ENCODE data around the gene EIF4G3. TPM values are rescaled to one million over a fixed set of nuclear protein-coding genes. Genes with fewer than 3 reads are reported as not detected.

EIF4G3 gene
- total and polyA plus RNA-seq, 2 of the 8 experiments (the other 6 are each of a cell fraction or from before 2014, with no cell fraction given) = 47.5 to 66.6 TPM

- no peak overlapping the region for H4K91ac ChIP-seq (replicated peaks; ENCODE audit: insufficient read length, low read length)
- no peak overlapping the region for H2BK20ac ChIP-seq (ENCODE audit: low read length)
- no peak for FAIRE-seq
- no peak overlapping the region for H2AK5ac ChIP-seq (ENCODE audit: low read depth, low read length)
- no peak overlapping the region for H2AFZ ChIP-seq (ENCODE audit: low read length)
- H3K23me2 ChIP-seq (ENCODE audit: low read depth, low read length) = no peaks in the 10 kb centered on the region
- H3K9me3 ChIP-seq (ENCODE audit: insufficient read depth in 2 of 2, low read depth in 1 of 2, low read length in 1 of 2) = no peaks in the 10 kb centered on the region
- no peak overlapping the region for H4K5ac ChIP-seq (ENCODE audit: insufficient read length, low read depth, low read length)
- H4K20me1 ChIP-seq (replicated peaks in 1 of 2; ENCODE audit: control insufficient read depth in 1 of 2, insufficient read depth in 2 of 2, low read length in 2 of 2) = peaks cover 0 to 5% of the 10 kb centered on the region in 2 experiments
- no peaks in the 10 kb centered on the region for H3K4me1 ChIP-seq (replicated peaks in 1 of 4; ENCODE audit: control insufficient read depth in 3 of 4, insufficient read depth in 4 of 4, low read length in 3 of 4)
- H3K56ac ChIP-seq (replicated peaks; ENCODE audit: insufficient read length, low read depth, low read length) = no peak overlapping the region
- no peak overlapping the region for H2BK15ac ChIP-seq (ENCODE audit: low read length)
- no peak for DNase-seq (ENCODE audit: low read depth in 1 of 2, low spot score in 2 of 2)
- no peak overlapping the region for H3K4ac ChIP-seq (replicated peaks; ENCODE audit: insufficient read length, low read depth, low read length)
- H3K79me2 ChIP-seq (ENCODE audit: control insufficient read depth in 1 of 2, insufficient read depth in 2 of 2, low read length in 2 of 2) = peaks cover 0 to 72% of the 10 kb centered on the region in 2 experiments; a peak in 2 of 4 replicates
- H2BK12ac ChIP-seq (ENCODE audit: low read depth, low read length) = no peak overlapping the region
- WGBS, 2 experiments (ENCODE audit: extremely low coverage in 1 of 2, insufficient coverage in 1 of 2, insufficient read length in 1 of 2, insufficient replicate concordance in 2 of 2, low coverage in 1 of 2, low lambda C conversion rate in 2 of 2, missing lambda C conversion rate in 1 of 2) = 35% methylated on average over 2 of the region's 2 CpGs; no CpG with 5 or more reads in 1 of the 2 experiments
- H3K9ac ChIP-seq (replicated peaks in 1 of 4; ENCODE audit: extremely low read depth in 1 of 4, low read depth in 3 of 4, low read length in 3 of 4) = no peak overlapping the region
- no peak overlapping the region for H3K4me2 ChIP-seq (ENCODE audit: insufficient read depth in 1 of 2, low read depth in 2 of 2, low read length in 2 of 2)
- H3K23ac ChIP-seq (ENCODE audit: insufficient read length) = no peak overlapping the region
- H3K36me3 ChIP-seq (ENCODE audit: control insufficient read depth in 2 of 4, insufficient read depth in 4 of 4, low read length in 3 of 4) = 0 out of 8 replicates have a peak, but pooled peaks cover 0 to under 1% (median 0%) of the 10 kb centered on the region in 4 experiments
- H3K79me1 ChIP-seq (ENCODE audit: low read depth, low read length) = peaks cover 6% of the 10 kb centered on the region; the same call in 1 of the 2 replicates
- CTCF ChIA-PET (ENCODE audit: partially characterized antibody) = no interaction called here
- H3K4me3 ChIP-seq (ENCODE audit: extremely low read depth in 1 of 4, insufficient read depth in 2 of 4, low read depth in 3 of 4, low read length in 4 of 4) = no peak overlapping the region
- H3K27ac ChIP-seq (ENCODE audit: low read depth, low read length) = no peak overlapping the region
- POLR2A ChIA-PET (ENCODE audit: partially characterized antibody) = no interaction called here
- H4K8ac ChIP-seq (ENCODE audit: extremely low read depth, insufficient read depth, low read length) = no peak overlapping the region
- no peak overlapping the region for H2BK5ac ChIP-seq (ENCODE audit: low read depth, low read length)
- H3K18ac ChIP-seq (ENCODE audit: extremely low read depth, low read length) = no peak overlapping the region
- no peaks in the 10 kb centered on the region for H3K27me3 ChIP-seq (replicated peaks in 1 of 4; ENCODE audit: control insufficient read depth in 3 of 4, extremely low read depth in 1 of 4, insufficient read depth in 3 of 4, low read length in 3 of 4)
- H2BK120ac ChIP-seq (replicated peaks; ENCODE audit: low read depth, low read length) = no peak overlapping the region
- no peak overlapping the region for H3K14ac ChIP-seq (ENCODE audit: insufficient read length)
- 0 out of 2 replicates have a peak, but pooled peaks have one; percentile 5 for TF ChIP-seq MAFK (IDR thresholded peaks at IDR 0.05; ENCODE audit: low read depth, low read length)
- TF ChIP-seq SP2 (IDR thresholded peaks at IDR 0.05; ENCODE audit: low read length) = no peak
These were observed 133.6 kb downstream of the EIF4G3 start for GRCh38 chr1:21042929-21043605.
